Esophagus (tissue), 2 donors: ENCODE results near the gene SH2D3C. TPM values are rescaled to one million over a fixed set of nuclear protein-coding genes. Genes with fewer than 3 reads are reported as not detected.
A peak's percentile ranks its signal among the peaks of the same experiment; 100 is the strongest.

Experiments used
- H3K27ac ChIP-seq, 2 donors: one replicate each; pipeline ENCODE4 v1.5.1; 2013; ENCODE audit warnings: low read depth in 2 of 2, mild to moderate bottlenecking in 2 of 2, inconsistent platforms in 1 of 2, low read length in 1 of 2, moderate library complexity in 1 of 2
- H3K27me3 ChIP-seq, 2 donors: one replicate each; pipeline ENCODE4 v1.6.1; 2013; ENCODE audit warnings: low read length in 2 of 2, control low read depth in 1 of 2, mild to moderate bottlenecking in 1 of 2; ENCODE audit not compliant: insufficient read depth in 2 of 2, control insufficient read depth in 1 of 2
- H3K36me3 ChIP-seq, 2 donors: one replicate each; pipeline ENCODE4 v1.6.1; 2013; ENCODE audit warnings: low read length in 1 of 2; ENCODE audit not compliant: control insufficient read depth in 2 of 2, insufficient read depth in 2 of 2
- H3K4me1 ChIP-seq, 2 donors: one replicate each; pipeline ENCODE4 v1.6.1; 2013; ENCODE audit warnings: low read length in 1 of 2; ENCODE audit not compliant: control insufficient read depth in 2 of 2, insufficient read depth in 2 of 2
- H3K4me3 ChIP-seq, 2 donors: one replicate each; pipeline ENCODE4 v1.5.1; 2013; ENCODE audit warnings: low read length in 2 of 2, mild to moderate bottlenecking in 2 of 2, low read depth in 1 of 2, moderate library complexity in 1 of 2
- H3K9me3 ChIP-seq, 2 donors: one replicate each; pipeline ENCODE4 v1.6.1; 2013; ENCODE audit warnings: mild to moderate bottlenecking in 2 of 2, low read depth in 1 of 2, low read length in 1 of 2, moderate library complexity in 1 of 2; ENCODE audit not compliant: control insufficient read depth in 2 of 2, insufficient read depth in 1 of 2
- WGBS, 2 donors: extraction: QIAGEN DNeasy Blood & Tissue Kit; methylation state at CpG; one replicate each; pipeline ENCODE4 v1.1.7; 2013; 5-methylcytosine and 5-hydroxymethylcytosine counted together
- polyA plus RNA-seq, 2 donors: library from polyadenylated mRNA; stranded (reverse); fragments of 200-250 nt; gene quantifications; one replicate each; pipeline ENCODE4 v1.2.3, GENCODE V29; 2013
- donor health status: healthy with polysubstance abuse.
- donor health status: Bipolar disorder and iron deficiency.

SH2D3C gene
- polyA plus RNA-seq, 2 donors, result 2.8 to 3.2 TPM

GRCh38 chr9:127708952-127709587 is 69.4 kb downstream of the SH2D3C start:
- Histone ChIP-seq H3K36me3 (no peaks in the 10 kb centered on the region), H3K4me1 (peaks cover 0 to 2% of the 10 kb centered on the region in 2 donors), H3K4me3 (no peak overlapping the region), H3K9me3 (no peaks in the 10 kb centered on the region), H3K27ac (no peak overlapping the region), H3K27me3 (no peaks in the 10 kb centered on the region)
- WGBS, 2 donors, result 92 to 97% methylated on average over 8 of the region's 8 CpGs

GRCh38 chr9:127707766-127708165 is 70.7 kb downstream of the SH2D3C start:
- H3K36me3 ChIP-seq, result no peaks in the 10 kb centered on the region
- WGBS, 2 donors, result 46 to 51% methylated on average over 5 of the region's 5 CpGs
- H3K27me3 ChIP-seq, result no peaks in the 10 kb centered on the region
- no peak overlapping the region for H3K27ac ChIP-seq
- H3K9me3 ChIP-seq, result no peaks in the 10 kb centered on the region
- peaks cover 0 to 2% of the 10 kb centered on the region in 2 donors for H3K4me1 ChIP-seq
- no peak overlapping the region for H3K4me3 ChIP-seq

- Histone ChIP-seq H3K36me3 (no peaks in the 10 kb centered on the region), H3K4me1 (peaks cover 0 to 2% of the 10 kb centered on the region in 2 donors), H3K27ac (no peak within 1 kb of the TSS), H3K4me3 (no peak within 1 kb of the TSS), H3K27me3 (no peaks in the 10 kb centered on the region), H3K9me3 (no peaks in the 10 kb centered on the region)
- WGBS, 2 donors, result 62 to 63% methylated on average over 11 of the region's 11 CpGs
Measured at GRCh38 chr9:127706836-127707241, 71.6 kb downstream of the SH2D3C start, which contains the start of gene CFAP157. Gene CFAP157 (plus strand): TSS chr9:127706988. CDS start chr9:127707032, 44 bp downstream.

- no peak overlapping the region for H3K4me3 ChIP-seq
- no peak overlapping the region for H3K27ac ChIP-seq
- peaks cover 0 to 2% of the 10 kb centered on the region in 2 donors for H3K4me1 ChIP-seq
- no peaks in the 10 kb centered on the region for H3K9me3 ChIP-seq
- no peaks in the 10 kb centered on the region for H3K27me3 ChIP-seq
- H3K36me3 ChIP-seq, result no peaks in the 10 kb centered on the region
- 82 to 85% methylated on average over 12 of the region's 12 CpGs for WGBS, 2 donors
Measured at GRCh38 chr9:127705577-127706379, 72.7 kb downstream of the SH2D3C start.

- peaks cover 0 to 2% of the 10 kb centered on the region in 2 donors for H3K4me1 ChIP-seq
- H3K36me3 ChIP-seq, result no peaks in the 10 kb centered on the region
- 75 to 79% methylated on average over 9 of the region's 9 CpGs for WGBS, 2 donors
- no peak overlapping the region for H3K27ac ChIP-seq
- H3K9me3 ChIP-seq, result no peaks in the 10 kb centered on the region
- H3K4me3 ChIP-seq, result no peak overlapping the region
- no peaks in the 10 kb centered on the region for H3K27me3 ChIP-seq
Measured at GRCh38 chr9:127703289-127703946, 75.0 kb downstream of the SH2D3C start.

GRCh38 chr9:127700594-127701255 is 77.7 kb downstream of the SH2D3C start:
- Histone ChIP-seq H3K4me3 (no peak overlapping the region), H3K27me3 (no peaks in the 10 kb centered on the region), H3K4me1 (no peaks in the 10 kb centered on the region), H3K27ac (no peak overlapping the region), H3K9me3 (no peaks in the 10 kb centered on the region), H3K36me3 (no peaks in the 10 kb centered on the region)
- 68 to 73% methylated on average over 5 of the region's 5 CpGs for WGBS, 2 donors

GRCh38 chr9:127700140-127700539 is 78.3 kb downstream of the SH2D3C start:
- Histone ChIP-seq H3K4me1 (no peaks in the 10 kb centered on the region), H3K9me3 (no peaks in the 10 kb centered on the region)
- WGBS, 2 donors, result 96 to 100% methylated on average over 2 of the region's 2 CpGs

GRCh38 chr9:127698985-127699670 is 79.3 kb downstream of the SH2D3C start:
- Histone ChIP-seq H3K27me3 (no peaks in the 10 kb centered on the region), H3K9me3 (no peaks in the 10 kb centered on the region), H3K27ac (peak overlapping the region; percentile 80 to 92), H3K4me1 (no peaks in the 10 kb centered on the region), H3K36me3 (no peaks in the 10 kb centered on the region), H3K4me3 (peak overlapping the region; percentile 13 to 34)
- WGBS, 2 donors, result 13 to 17% methylated on average over 41 of the region's 41 CpGs

More at GRCh38 chr9:127700140-127700539, 78.3 kb downstream of the SH2D3C start:
- Histone ChIP-seq H3K27ac (no peak overlapping the region), H3K27me3 (no peaks in the 10 kb centered on the region), H3K4me3 (no peak overlapping the region), H3K36me3 (no peaks in the 10 kb centered on the region)

- no peak overlapping the region for H3K4me3 ChIP-seq
- H3K27me3 ChIP-seq, result no peaks in the 10 kb centered on the region
- no peaks in the 10 kb centered on the region for H3K9me3 ChIP-seq
- no peak overlapping the region for H3K27ac ChIP-seq
- H3K4me1 ChIP-seq, result no peaks in the 10 kb centered on the region
- 94 to 96% methylated on average over 5 of the region's 5 CpGs for WGBS, 2 donors
- peaks cover 0 to 2% of the 10 kb centered on the region in 2 donors for H3K36me3 ChIP-seq
Measured at GRCh38 chr9:127698386-127698785, 80.1 kb downstream of the SH2D3C start.
